Measurements from ENCODE around the gene PTPRT. TPM values are rescaled to one million over a fixed set of nuclear protein-coding genes. Genes with fewer than 3 reads are reported as not detected.

Gene PTPRT
- total and polyA plus RNA-seq, 2 experiments from 2014 or later: not detected

DNA sequence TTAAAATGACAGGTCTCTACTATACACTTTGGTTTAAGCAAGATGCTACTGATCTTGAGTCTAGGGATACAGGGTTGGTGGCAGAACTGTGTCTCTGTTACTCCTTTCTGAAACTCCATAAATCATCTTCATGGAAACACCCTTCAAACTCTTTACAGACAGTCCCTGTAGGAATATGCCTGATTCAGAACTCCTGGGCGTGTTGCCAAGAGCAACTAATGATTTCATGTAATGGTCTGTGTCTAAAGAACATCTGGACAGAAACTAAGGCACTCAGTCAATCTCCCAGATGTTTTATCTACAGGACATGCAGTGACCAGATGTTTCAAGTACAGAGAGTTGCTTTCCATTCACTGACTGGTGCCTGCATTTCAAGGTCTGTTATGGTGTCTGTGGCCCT lies 1107.1 kb downstream of the PTPRT start:
- no peak overlapping the region for H3K4me3 Mint-ChIP-seq
- no peaks in the 10 kb centered on the region for H3K4me1 ChIP-seq (ENCODE audit: insufficient read depth)
- H3K36me3 Mint-ChIP-seq (ENCODE audit: low read depth): peaks cover 39% of the 10 kb centered on the region
- no peaks in the 10 kb centered on the region for H3F3A ChIP-seq (replicated peaks; ENCODE audit: low read depth)
- H3K4me1 Mint-ChIP-seq: no peaks in the 10 kb centered on the region
- no peaks in the 10 kb centered on the region for H4K20me1 ChIP-seq (replicated peaks; ENCODE audit: insufficient read depth)
- no peak for TF ChIP-seq CREB1 (CRISPR knock-in tag; IDR thresholded peaks at IDR 0.05; ENCODE audit: low read depth)
- TF ChIP-seq, protein P1, sequence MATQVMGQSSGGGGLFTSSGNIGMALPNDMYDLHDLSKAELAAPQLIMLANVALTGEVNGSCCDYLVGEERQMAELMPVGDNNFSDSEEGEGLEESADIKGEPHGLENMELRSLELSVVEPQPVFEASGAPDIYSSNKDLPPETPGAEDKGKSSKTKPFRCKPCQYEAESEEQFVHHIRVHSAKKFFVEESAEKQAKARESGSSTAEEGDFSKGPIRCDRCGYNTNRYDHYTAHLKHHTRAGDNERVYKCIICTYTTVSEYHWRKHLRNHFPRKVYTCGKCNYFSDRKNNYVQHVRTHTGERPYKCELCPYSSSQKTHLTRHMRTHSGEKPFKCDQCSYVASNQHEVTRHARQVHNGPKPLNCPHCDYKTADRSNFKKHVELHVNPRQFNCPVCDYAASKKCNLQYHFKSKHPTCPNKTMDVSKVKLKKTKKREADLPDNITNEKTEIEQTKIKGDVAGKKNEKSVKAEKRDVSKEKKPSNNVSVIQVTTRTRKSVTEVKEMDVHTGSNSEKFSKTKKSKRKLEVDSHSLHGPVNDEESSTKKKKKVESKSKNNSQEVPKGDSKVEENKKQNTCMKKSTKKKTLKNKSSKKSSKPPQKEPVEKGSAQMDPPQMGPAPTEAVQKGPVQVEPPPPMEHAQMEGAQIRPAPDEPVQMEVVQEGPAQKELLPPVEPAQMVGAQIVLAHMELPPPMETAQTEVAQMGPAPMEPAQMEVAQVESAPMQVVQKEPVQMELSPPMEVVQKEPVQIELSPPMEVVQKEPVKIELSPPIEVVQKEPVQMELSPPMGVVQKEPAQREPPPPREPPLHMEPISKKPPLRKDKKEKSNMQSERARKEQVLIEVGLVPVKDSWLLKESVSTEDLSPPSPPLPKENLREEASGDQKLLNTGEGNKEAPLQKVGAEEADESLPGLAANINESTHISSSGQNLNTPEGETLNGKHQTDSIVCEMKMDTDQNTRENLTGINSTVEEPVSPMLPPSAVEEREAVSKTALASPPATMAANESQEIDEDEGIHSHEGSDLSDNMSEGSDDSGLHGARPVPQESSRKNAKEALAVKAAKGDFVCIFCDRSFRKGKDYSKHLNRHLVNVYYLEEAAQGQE (IDR thresholded peaks at IDR 0.05; ENCODE audit: unreplicated experiment): no peak
- no peak for TF ChIP-seq JUNB (IDR thresholded peaks at IDR 0.05; ENCODE audit: unreplicated experiment)
- TF ChIP-seq EZH2 (IDR thresholded peaks at IDR 0.05; ENCODE audit: low read depth, unreplicated experiment): no peak
- H3K4me2 ChIP-seq: no peak overlapping the region
- no peaks in the 10 kb centered on the region for H3K79me2 ChIP-seq (replicated peaks; ENCODE audit: insufficient read depth)
- ATAC-seq: no peak
- peaks cover 5% of the 10 kb centered on the region for H3K27me3 Mint-ChIP-seq (ENCODE audit: insufficient read depth, low read depth, poor library complexity)
- no peak overlapping the region for H2AFZ ChIP-seq
- H3K9me2 ChIP-seq (ENCODE audit: insufficient read depth): no peaks in the 10 kb centered on the region
- no peaks in the 10 kb centered on the region for H3K27me3 ChIP-seq (ENCODE audit: insufficient read depth)
- peaks cover 95% of the 10 kb centered on the region for H3K9me3 Mint-ChIP-seq
- H3K27ac Mint-ChIP-seq: no peak overlapping the region
- peaks cover 9% of the 10 kb centered on the region; the same call in 1 of the 2 replicates for H3K36me3 ChIP-seq (ENCODE audit: insufficient read depth)
- DNase-seq (ENCODE audit: low spot score): no peak
- H3K4me3 ChIP-seq: no peak overlapping the region
- H3K27ac ChIP-seq (ENCODE audit: low read depth): no peak overlapping the region

DNA sequence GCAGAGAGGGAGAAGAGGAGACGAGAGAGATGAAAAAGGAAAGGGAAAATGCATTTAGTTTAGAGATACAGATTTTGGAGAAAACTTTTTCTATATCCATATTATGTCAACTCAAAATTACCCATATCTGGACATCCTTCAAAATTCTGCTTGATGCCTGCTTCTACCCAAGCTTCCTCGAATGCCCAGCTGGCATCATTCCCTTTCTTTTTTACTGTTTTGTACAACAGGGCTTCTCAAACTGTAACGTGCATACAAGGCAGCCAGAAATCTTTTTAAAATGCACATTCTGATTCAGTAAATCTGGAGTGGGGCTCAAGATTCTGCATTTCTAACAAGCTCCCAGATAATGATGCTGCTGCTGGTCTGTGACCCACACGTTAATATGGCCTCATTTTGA lies 1108.8 kb downstream of the PTPRT start:
- Histone ChIP-seq H3K9me2 (ENCODE audit: insufficient read depth) (no peaks in the 10 kb centered on the region), H3K27ac (ENCODE audit: low read depth) (no peak overlapping the region), H3F3A (replicated peaks; ENCODE audit: low read depth) (no peaks in the 10 kb centered on the region), H3K4me3 (no peak overlapping the region), H2AFZ (no peak overlapping the region), H3K79me2 (replicated peaks; ENCODE audit: insufficient read depth) (no peaks in the 10 kb centered on the region), H3K27me3 (ENCODE audit: insufficient read depth) (no peaks in the 10 kb centered on the region), H3K36me3 (ENCODE audit: insufficient read depth) (peaks cover 9% of the 10 kb centered on the region; the same call in 1 of the 2 replicates), H4K20me1 (replicated peaks; ENCODE audit: insufficient read depth) (no peaks in the 10 kb centered on the region), H3K4me1 (ENCODE audit: insufficient read depth) (no peaks in the 10 kb centered on the region), H3K4me2 (no peak overlapping the region)
- no peak for DNase-seq (ENCODE audit: low spot score)
- Mint-ChIP-seq H3K9me3 (peaks cover 100% of the 10 kb centered on the region), H3K36me3 (ENCODE audit: low read depth) (peaks cover 36% of the 10 kb centered on the region; the same call in 2 of the 3 replicates), H3K27me3 (ENCODE audit: insufficient read depth, low read depth, poor library complexity) (peaks cover 8% of the 10 kb centered on the region), H3K27ac (no peak overlapping the region), H3K4me3 (no peak overlapping the region), H3K4me1 (no peaks in the 10 kb centered on the region)
- ATAC-seq: no peak
- TF ChIP-seq POLR2AphosphoS5 (IDR thresholded peaks at IDR 0.05; ENCODE audit: low read depth) (no peak), CREB1 (CRISPR knock-in tag; IDR thresholded peaks at IDR 0.05; ENCODE audit: low read depth) (no peak), EZH2 (IDR thresholded peaks at IDR 0.05; ENCODE audit: low read depth, unreplicated experiment) (no peak), ZNF114 (CRISPR knock-in tag; IDR thresholded peaks at IDR 0.05) (no peak), EZH2phosphoT487 (IDR thresholded peaks at IDR 0.05; ENCODE audit: unreplicated experiment) (no peak), STAT1 (IDR thresholded peaks at IDR 0.05; ENCODE audit: unreplicated experiment) (no peak), JUNB (IDR thresholded peaks at IDR 0.05; ENCODE audit: unreplicated experiment) (no peak), ZNF331 (CRISPR knock-in tag; IDR thresholded peaks at IDR 0.05; ENCODE audit: low read depth) (no peak)
- TF ChIP-seq, protein P2, sequence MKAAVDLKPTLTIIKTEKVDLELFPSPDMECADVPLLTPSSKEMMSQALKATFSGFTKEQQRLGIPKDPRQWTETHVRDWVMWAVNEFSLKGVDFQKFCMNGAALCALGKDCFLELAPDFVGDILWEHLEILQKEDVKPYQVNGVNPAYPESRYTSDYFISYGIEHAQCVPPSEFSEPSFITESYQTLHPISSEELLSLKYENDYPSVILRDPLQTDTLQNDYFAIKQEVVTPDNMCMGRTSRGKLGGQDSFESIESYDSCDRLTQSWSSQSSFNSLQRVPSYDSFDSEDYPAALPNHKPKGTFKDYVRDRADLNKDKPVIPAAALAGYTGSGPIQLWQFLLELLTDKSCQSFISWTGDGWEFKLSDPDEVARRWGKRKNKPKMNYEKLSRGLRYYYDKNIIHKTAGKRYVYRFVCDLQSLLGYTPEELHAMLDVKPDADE (IDR thresholded peaks at IDR 0.05): no peak
- TF ChIP-seq, protein P3, sequence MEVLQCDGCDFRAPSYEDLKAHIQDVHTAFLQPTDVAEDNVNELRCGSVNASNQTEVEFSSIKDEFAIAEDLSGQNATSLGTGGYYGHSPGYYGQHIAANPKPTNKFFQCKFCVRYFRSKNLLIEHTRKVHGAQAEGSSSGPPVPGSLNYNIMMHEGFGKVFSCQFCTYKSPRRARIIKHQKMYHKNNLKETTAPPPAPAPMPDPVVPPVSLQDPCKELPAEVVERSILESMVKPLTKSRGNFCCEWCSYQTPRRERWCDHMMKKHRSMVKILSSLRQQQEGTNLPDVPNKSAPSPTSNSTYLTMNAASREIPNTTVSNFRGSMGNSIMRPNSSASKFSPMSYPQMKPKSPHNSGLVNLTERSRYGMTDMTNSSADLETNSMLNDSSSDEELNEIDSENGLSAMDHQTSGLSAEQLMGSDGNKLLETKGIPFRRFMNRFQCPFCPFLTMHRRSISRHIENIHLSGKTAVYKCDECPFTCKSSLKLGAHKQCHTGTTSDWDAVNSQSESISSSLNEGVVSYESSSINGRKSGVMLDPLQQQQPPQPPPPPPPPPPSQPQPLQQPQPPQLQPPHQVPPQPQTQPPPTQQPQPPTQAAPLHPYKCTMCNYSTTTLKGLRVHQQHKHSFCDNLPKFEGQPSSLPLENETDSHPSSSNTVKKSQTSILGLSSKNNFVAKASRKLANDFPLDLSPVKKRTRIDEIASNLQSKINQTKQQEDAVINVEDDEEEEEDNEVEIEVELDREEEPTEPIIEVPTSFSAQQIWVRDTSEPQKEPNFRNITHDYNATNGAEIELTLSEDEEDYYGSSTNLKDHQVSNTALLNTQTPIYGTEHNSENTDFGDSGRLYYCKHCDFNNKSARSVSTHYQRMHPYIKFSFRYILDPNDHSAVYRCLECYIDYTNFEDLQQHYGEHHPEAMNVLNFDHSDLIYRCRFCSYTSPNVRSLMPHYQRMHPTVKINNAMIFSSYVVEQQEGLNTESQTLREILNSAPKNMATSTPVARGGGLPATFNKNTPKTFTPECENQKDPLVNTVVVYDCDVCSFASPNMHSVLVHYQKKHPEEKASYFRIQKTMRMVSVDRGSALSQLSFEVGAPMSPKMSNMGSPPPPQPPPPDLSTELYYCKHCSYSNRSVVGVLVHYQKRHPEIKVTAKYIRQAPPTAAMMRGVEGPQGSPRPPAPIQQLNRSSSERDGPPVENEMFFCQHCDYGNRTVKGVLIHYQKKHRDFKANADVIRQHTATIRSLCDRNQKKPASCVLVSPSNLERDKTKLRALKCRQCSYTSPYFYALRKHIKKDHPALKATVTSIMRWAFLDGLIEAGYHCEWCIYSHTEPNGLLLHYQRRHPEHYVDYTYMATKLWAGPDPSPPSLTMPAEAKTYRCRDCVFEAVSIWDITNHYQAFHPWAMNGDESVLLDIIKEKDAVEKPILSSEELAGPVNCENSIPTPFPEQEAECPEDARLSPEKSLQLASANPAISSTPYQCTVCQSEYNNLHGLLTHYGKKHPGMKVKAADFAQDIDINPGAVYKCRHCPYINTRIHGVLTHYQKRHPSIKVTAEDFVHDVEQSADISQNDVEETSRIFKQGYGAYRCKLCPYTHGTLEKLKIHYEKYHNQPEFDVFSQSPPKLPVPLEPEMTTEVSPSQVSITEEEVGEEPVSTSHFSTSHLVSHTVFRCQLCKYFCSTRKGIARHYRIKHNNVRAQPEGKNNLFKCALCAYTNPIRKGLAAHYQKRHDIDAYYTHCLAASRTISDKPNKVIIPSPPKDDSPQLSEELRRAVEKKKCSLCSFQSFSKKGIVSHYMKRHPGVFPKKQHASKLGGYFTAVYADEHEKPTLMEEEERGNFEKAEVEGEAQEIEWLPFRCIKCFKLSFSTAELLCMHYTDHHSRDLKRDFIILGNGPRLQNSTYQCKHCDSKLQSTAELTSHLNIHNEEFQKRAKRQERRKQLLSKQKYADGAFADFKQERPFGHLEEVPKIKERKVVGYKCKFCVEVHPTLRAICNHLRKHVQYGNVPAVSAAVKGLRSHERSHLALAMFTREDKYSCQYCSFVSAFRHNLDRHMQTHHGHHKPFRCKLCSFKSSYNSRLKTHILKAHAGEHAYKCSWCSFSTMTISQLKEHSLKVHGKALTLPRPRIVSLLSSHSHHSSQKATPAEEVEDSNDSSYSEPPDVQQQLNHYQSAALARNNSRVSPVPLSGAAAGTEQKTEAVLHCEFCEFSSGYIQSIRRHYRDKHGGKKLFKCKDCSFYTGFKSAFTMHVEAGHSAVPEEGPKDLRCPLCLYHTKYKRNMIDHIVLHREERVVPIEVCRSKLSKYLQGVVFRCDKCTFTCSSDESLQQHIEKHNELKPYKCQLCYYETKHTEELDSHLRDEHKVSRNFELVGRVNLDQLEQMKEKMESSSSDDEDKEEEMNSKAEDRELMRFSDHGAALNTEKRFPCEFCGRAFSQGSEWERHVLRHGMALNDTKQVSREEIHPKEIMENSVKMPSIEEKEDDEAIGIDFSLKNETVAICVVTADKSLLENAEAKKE (CRISPR knock-in tag; IDR thresholded peaks at IDR 0.05): no peak
